Activated CD4-positive, alpha-beta T cell treated with anti-CD3 and anti-CD28 coated beads, Interleukin-2, Interleukin-6, amounts not matched to agents 100 ng/mL and 50 ng/mL, durations not matched to agents 16 hours and 8 hours (primary cell): ENCODE results near the gene EDEM1.
"Not testable (repeated sequence)": the region's sequence is repeated elsewhere in the genome, so short reads cannot be mapped to it uniquely, and the experiment has no call there.

Experiments used
- DNase-seq: peaks from one replicate; pipeline ENCODE4 v3.0.0-alpha.2; 2020

Gene EDEM1

GRCh38 chr3:5238545-5238944, 51.0 kb downstream of the EDEM1 start:
- no peak for DNase-seq

GRCh38 chr3:5239602-5240001, 52.1 kb downstream of the EDEM1 start:
- no peak for DNase-seq

GRCh38 chr3:5240740-5241139, 53.2 kb downstream of the EDEM1 start:
- DNase-seq = no peak

- not testable (repeated sequence) for DNase-seq
Measured at GRCh38 chr3:5242785-5243184, 55.3 kb downstream of the EDEM1 start.

- no peak for DNase-seq
Measured at GRCh38 chr3:5245927-5246326, 58.4 kb downstream of the EDEM1 start.

- DNase-seq = no peak
Measured at GRCh38 chr3:5248822-5249221, 61.3 kb downstream of the EDEM1 start.

- DNase-seq = no peak
Measured at GRCh38 chr3:5250467-5251195, 63.1 kb downstream of the EDEM1 start.

- no peak for DNase-seq
Measured at GRCh38 chr3:5251196-5251583, 63.7 kb downstream of the EDEM1 start.

GRCh38 chr3:5252131-5252530, 64.6 kb downstream of the EDEM1 start:
- no peak for DNase-seq

GRCh38 chr3:5254281-5255048, 67.0 kb downstream of the EDEM1 start:
- no peak for DNase-seq

- no peak for DNase-seq
Measured at GRCh38 chr3:5255404-5256344, 68.2 kb downstream of the EDEM1 start.

GRCh38 chr3:5258526-5258925, 71.0 kb downstream of the EDEM1 start:
- no peak for DNase-seq

GRCh38 chr3:5260992-5261501, 73.5 kb downstream of the EDEM1 start:
- no peak for DNase-seq

GRCh38 chr3:5262507-5262906, 75.0 kb downstream of the EDEM1 start:
- no peak for DNase-seq

GRCh38 chr3:5264093-5264600, 76.6 kb downstream of the EDEM1 start:
- no peak for DNase-seq

GRCh38 chr3:5264896-5265770, 77.6 kb downstream of the EDEM1 start:
- no peak for DNase-seq

- no peak for DNase-seq
Measured at GRCh38 chr3:5267252-5267651, 79.7 kb downstream of the EDEM1 start.

- DNase-seq = no peak
Measured at GRCh38 chr3:5267889-5268288, 80.4 kb downstream of the EDEM1 start.
